Measurements from ENCODE around the gene IL2RG.

Gene IL2RG

DNA sequence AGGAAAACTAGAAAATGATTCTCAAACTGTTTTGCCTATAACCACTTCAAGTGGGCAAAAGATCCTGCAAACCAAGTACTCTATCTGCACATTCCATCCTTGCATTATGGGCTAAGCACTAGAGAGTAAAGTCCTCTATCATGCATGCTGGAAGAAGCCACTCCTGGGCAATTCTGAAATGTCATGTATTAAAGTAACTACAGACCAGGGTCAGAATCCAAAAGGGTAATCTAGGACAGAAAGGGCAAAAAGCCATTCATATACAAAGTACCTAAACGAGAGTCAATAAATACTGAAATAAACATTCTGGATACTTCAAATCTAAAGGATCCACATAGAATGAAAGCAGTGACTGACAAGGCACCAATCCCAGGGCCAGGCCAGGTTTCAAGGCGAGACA lies 44.3 kb downstream of the IL2RG start:
- no peak for DNase-seq

GRCh38 chrX:71060127-71060526 lies 51.2 kb downstream of the IL2RG start:
- no peak for DNase-seq

- no peak for DNase-seq
These were observed 53.4 kb downstream of the IL2RG start for GRCh38 chrX:71057848-71058530.
